Measurements from ENCODE around the gene ZNF84.
A peak's percentile ranks its signal among the peaks of the same experiment; 100 is the strongest.

ZNF84 gene

DNA sequence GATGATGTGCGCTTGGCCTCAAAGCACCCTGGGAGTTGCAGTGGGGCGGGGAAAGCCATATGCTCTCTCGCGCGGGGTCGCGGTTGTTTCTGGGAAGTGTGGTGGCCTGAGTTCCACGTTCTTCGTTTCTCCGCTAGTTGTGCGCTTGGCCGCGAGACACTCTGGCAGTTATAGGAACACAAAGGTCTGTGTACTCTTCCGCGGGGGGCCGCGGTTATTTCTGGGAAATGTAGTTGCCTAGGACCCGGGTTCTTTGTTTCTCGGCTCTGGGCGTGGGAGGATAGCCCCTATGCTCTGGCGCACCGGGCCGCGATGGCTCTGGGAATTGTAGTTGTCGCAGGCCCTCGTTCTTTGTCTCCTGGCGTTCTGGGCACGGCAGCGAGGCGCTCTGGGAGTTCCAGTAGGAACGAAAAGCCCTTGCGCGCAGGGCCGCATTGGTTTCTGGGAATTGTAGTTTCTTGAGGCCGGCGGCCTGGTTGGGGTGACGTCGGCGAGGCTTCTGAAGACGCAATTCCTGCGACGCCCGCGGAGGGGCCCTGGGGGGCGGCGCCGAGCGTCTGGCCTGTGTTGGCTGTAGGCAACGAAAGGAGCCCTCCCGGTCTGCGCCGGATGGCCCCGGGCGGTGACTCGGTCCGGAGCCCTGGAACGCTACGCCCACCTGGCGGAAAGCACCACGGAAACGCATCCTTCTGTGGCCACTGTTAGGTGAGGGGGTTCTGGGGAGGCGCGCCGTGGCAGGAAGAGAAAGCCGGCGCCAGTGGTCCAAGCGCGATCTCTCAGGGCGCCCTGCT lies 43.3 kb downstream of the ZNF84 start, which contains the start of gene ZNF140:
Gene ZNF140 (plus strand): TSS at position 556 of the 791 bp plus-strand sequence. CDS start 398 bp downstream, outside the sequence.
- peak; percentile 96 for DNase-seq (ENCODE audit: low read depth)

GRCh38 chr12:133081159-133081780 lies 44.0 kb downstream of the ZNF84 start:
- TF ChIP-seq CTCF (IDR thresholded peaks at IDR 0.05; ENCODE audit: insufficient read depth, low read depth, low read length, missing control alignments): no peak
- no peak for DNase-seq (ENCODE audit: low read depth)

More for the DNA sequence above, 43.3 kb downstream of the ZNF84 start, which contains the start of gene ZNF140:
- H3K4me3 ChIP-seq (ENCODE audit: low read length): peak within 1 kb of the TSS; percentile 88
- TF ChIP-seq CTCF (IDR thresholded peaks at IDR 0.05; ENCODE audit: insufficient read depth, low read depth, low read length, missing control alignments): peak; percentile 28

GRCh38 chr12:133083345-133083744 lies 46.0 kb downstream of the ZNF84 start:
- H3K4me3 ChIP-seq (ENCODE audit: low read length): no peak overlapping the region
- TF ChIP-seq CTCF (IDR thresholded peaks at IDR 0.05; ENCODE audit: insufficient read depth, low read depth, low read length, missing control alignments): no peak
- no peak for DNase-seq (ENCODE audit: low read depth)

More at GRCh38 chr12:133081159-133081780, 44.0 kb downstream of the ZNF84 start:
- peak overlapping the region; percentile 88 for H3K4me3 ChIP-seq (ENCODE audit: low read length)

GRCh38 chr12:133105620-133106019 lies 68.3 kb downstream of the ZNF84 start:
- no peak overlapping the region for H3K4me3 ChIP-seq (ENCODE audit: low read length)
- TF ChIP-seq CTCF (IDR thresholded peaks at IDR 0.05; ENCODE audit: insufficient read depth, low read depth, low read length, missing control alignments): no peak
- DNase-seq (ENCODE audit: low read depth): no peak

- no peak for TF ChIP-seq CTCF (IDR thresholded peaks at IDR 0.05; ENCODE audit: insufficient read depth, low read depth, low read length, missing control alignments)
- no peak overlapping the region for H3K4me3 ChIP-seq (ENCODE audit: low read length)
- DNase-seq (ENCODE audit: low read depth): no peak
Observed at GRCh38 chr12:133106253-133106652, 68.9 kb downstream of the ZNF84 start.

GRCh38 chr12:133107121-133107520 lies 69.8 kb downstream of the ZNF84 start:
- DNase-seq (ENCODE audit: low read depth): no peak
- TF ChIP-seq CTCF (IDR thresholded peaks at IDR 0.05; ENCODE audit: insufficient read depth, low read depth, low read length, missing control alignments): no peak
- no peak overlapping the region for H3K4me3 ChIP-seq (ENCODE audit: low read length)
